ENCODE data around the gene PROZ. TPM values are rescaled to one million over a fixed set of nuclear protein-coding genes. Genes with fewer than 3 reads are reported as not detected.

PROZ gene
- total and polyA plus RNA-seq, 2 of the 13 experiments (the other 11 are each of a cell fraction or from before 2014, with no cell fraction given), result 5.6 to 22.5 TPM

GRCh38 chr13:113183450-113184129, 25.1 kb downstream of the PROZ start (continued):
- TF ChIP-seq NR1H2 (CRISPR knock-in tag; IDR thresholded peaks at IDR 0.05; ENCODE audit: borderline replicate concordance, low read depth), result no peak
- TF ChIP-seq KLF16 (CRISPR knock-in tag; IDR thresholded peaks at IDR 0.05), result no peak; a peak in 1 of 4 replicates
- peak; percentile 45; the same call in 1 of the 2 replicates for TF ChIP-seq TARDBP (CRISPR knock-in tag; IDR thresholded peaks at IDR 0.05)
- TF ChIP-seq RFX3 (CRISPR knock-in tag; IDR thresholded peaks at IDR 0.05), result no peak
- TF ChIP-seq ZNF44 (CRISPR knock-in tag; IDR thresholded peaks at IDR 0.05), result no peak
- TF ChIP-seq ZNF598 (CRISPR knock-in tag; IDR thresholded peaks at IDR 0.05; ENCODE audit: borderline replicate concordance), result no peak
- no peak for TF ChIP-seq KLF15 (CRISPR knock-in tag; IDR thresholded peaks at IDR 0.05; ENCODE audit: borderline replicate concordance)
- no peak for TF ChIP-seq MAFK (conservative IDR thresholded peaks at IDR 0.05 in 1 of 2, IDR thresholded peaks at IDR 0.05 in 1 of 2; ENCODE audit: low read length in 2 of 2)
- peak; percentile 66 for TF ChIP-seq ELF3 (CRISPR knock-in tag; IDR thresholded peaks at IDR 0.05)
- no peak for TF ChIP-seq ZSCAN22 (CRISPR knock-in tag; IDR thresholded peaks at IDR 0.05)
- no peak for TF ChIP-seq ATF2 (CRISPR knock-in tag; IDR thresholded peaks at IDR 0.05)
- TF ChIP-seq TFDP2 (CRISPR knock-in tag; IDR thresholded peaks at IDR 0.05), result peak; percentile 46; the same call in 1 of the 2 replicates
- no peak for TF ChIP-seq AKAP8 (CRISPR knock-in tag; IDR thresholded peaks at IDR 0.05)
- TF ChIP-seq PRPF4 (IDR thresholded peaks at IDR 0.05; ENCODE audit: low read depth, low read length, poor library complexity, severe bottlenecking), result no peak
- TF ChIP-seq ZNF292 (CRISPR knock-in tag; IDR thresholded peaks at IDR 0.05; ENCODE audit: borderline replicate concordance, low read depth), result peak; percentile 35; the same call in 1 of the 2 replicates
- TF ChIP-seq RFX5 (IDR thresholded peaks at IDR 0.05; ENCODE audit: low read depth, low read length), result no peak
- TF ChIP-seq MAF1 (CRISPR knock-in tag; IDR thresholded peaks at IDR 0.05; ENCODE audit: borderline replicate concordance), result no peak
- TF ChIP-seq ZNF331 (CRISPR knock-in tag; IDR thresholded peaks at IDR 0.05), result peak; percentile 54; the same call in 1 of the 2 replicates
- peak; percentile 29 for TF ChIP-seq ZEB1 (IDR thresholded peaks at IDR 0.05; ENCODE audit: insufficient replicate concordance, low read depth)
- TF ChIP-seq MIER3 (CRISPR knock-in tag; IDR thresholded peaks at IDR 0.05; ENCODE audit: borderline replicate concordance), result no peak
- no peak for TF ChIP-seq MLXIP (CRISPR knock-in tag; IDR thresholded peaks at IDR 0.05; ENCODE audit: borderline replicate concordance)
- no peak for TF ChIP-seq ZNF564 (CRISPR knock-in tag; IDR thresholded peaks at IDR 0.05)
- no peak for TF ChIP-seq MED8 (CRISPR knock-in tag; IDR thresholded peaks at IDR 0.05; ENCODE audit: insufficient replicate concordance)
- peak; percentile 37; the same call in 1 of the 2 replicates for TF ChIP-seq ZBTB25 (CRISPR knock-in tag; IDR thresholded peaks at IDR 0.05)

Data from HepG2 (cell line).